ENCODE results near the gene NAA25. TPM values are rescaled to one million over a fixed set of nuclear protein-coding genes. Genes with fewer than 3 reads are reported as not detected.
"Not testable (repeated sequence)": the region's sequence is repeated elsewhere in the genome, so short reads cannot be mapped to it uniquely, and the experiment has no call there.

NAA25 gene
- total RNA-seq, 1 donor from 2014 or later, result 35.9 TPM

- TF ChIP-seq, protein P1, sequence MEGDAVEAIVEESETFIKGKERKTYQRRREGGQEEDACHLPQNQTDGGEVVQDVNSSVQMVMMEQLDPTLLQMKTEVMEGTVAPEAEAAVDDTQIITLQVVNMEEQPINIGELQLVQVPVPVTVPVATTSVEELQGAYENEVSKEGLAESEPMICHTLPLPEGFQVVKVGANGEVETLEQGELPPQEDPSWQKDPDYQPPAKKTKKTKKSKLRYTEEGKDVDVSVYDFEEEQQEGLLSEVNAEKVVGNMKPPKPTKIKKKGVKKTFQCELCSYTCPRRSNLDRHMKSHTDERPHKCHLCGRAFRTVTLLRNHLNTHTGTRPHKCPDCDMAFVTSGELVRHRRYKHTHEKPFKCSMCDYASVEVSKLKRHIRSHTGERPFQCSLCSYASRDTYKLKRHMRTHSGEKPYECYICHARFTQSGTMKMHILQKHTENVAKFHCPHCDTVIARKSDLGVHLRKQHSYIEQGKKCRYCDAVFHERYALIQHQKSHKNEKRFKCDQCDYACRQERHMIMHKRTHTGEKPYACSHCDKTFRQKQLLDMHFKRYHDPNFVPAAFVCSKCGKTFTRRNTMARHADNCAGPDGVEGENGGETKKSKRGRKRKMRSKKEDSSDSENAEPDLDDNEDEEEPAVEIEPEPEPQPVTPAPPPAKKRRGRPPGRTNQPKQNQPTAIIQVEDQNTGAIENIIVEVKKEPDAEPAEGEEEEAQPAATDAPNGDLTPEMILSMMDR (conservative IDR thresholded peaks at IDR 0.05), result no peak
- Mint-ChIP-seq H3K36me3 (ENCODE audit: low read depth) (no peaks in the 10 kb centered on the region), H3K4me1 (no peaks in the 10 kb centered on the region), H3K27ac (ENCODE audit: unreplicated experiment) (no peak overlapping the region), H3K4me3 (no peak overlapping the region), H3K27me3 (ENCODE audit: low read depth) (no peaks in the 10 kb centered on the region), H3K9me3 (no peaks in the 10 kb centered on the region)
- no peak for DNase-seq (ENCODE audit: low read depth, low spot score)
Observed at GRCh38 chr12:111995782-111996480, 112.7 kb downstream of the NAA25 start.

GRCh38 chr12:111994211-111995111 lies 114.1 kb downstream of the NAA25 start:
- H3K9me3 Mint-ChIP-seq, result not testable (repeated sequence)

GRCh38 chr12:111993292-111994150 lies 115.1 kb downstream of the NAA25 start:
- Mint-ChIP-seq H3K4me1 (no peaks in the 10 kb centered on the region), H3K36me3 (ENCODE audit: low read depth) (no peaks in the 10 kb centered on the region), H3K4me3 (no peak overlapping the region), H3K27ac (ENCODE audit: unreplicated experiment) (peak overlapping the region; percentile 64), H3K9me3 (no peaks in the 10 kb centered on the region), H3K27me3 (ENCODE audit: low read depth) (no peaks in the 10 kb centered on the region)
- TF ChIP-seq, protein P1 (conservative IDR thresholded peaks at IDR 0.05), result no peak
- no peak for DNase-seq (ENCODE audit: low read depth, low spot score)

More at GRCh38 chr12:111994211-111995111, 114.1 kb downstream of the NAA25 start:
- H3K36me3 Mint-ChIP-seq (ENCODE audit: low read depth); H3K4me3 Mint-ChIP-seq; H3K27me3 Mint-ChIP-seq (ENCODE audit: low read depth); H3K27ac Mint-ChIP-seq (ENCODE audit: unreplicated experiment); DNase-seq (ENCODE audit: low read depth, low spot score); H3K4me1 Mint-ChIP-seq: not testable (repeated sequence)

- DNase-seq (ENCODE audit: low read depth, low spot score), result no peak
- no peak overlapping the region for H3K4me3 Mint-ChIP-seq
- H3K9me3 Mint-ChIP-seq, result no peaks in the 10 kb centered on the region
- H3K27me3 Mint-ChIP-seq (ENCODE audit: low read depth), result no peaks in the 10 kb centered on the region
- H3K4me1 Mint-ChIP-seq, result no peaks in the 10 kb centered on the region
- TF ChIP-seq, protein P1 (conservative IDR thresholded peaks at IDR 0.05), result no peak
- H3K36me3 Mint-ChIP-seq (ENCODE audit: low read depth), result peaks cover 4% of the 10 kb centered on the region
- no peak overlapping the region for H3K27ac Mint-ChIP-seq (ENCODE audit: unreplicated experiment)
Observed at GRCh38 chr12:111992464-111992863, 116.1 kb downstream of the NAA25 start.

GRCh38 chr12:111991946-111992345 lies 116.6 kb downstream of the NAA25 start:
- no peak overlapping the region for H3K4me3 Mint-ChIP-seq
- DNase-seq (ENCODE audit: low read depth, low spot score), result no peak
- H3K36me3 Mint-ChIP-seq (ENCODE audit: low read depth), result peaks cover 4% of the 10 kb centered on the region
- H3K9me3 Mint-ChIP-seq, result no peaks in the 10 kb centered on the region
- TF ChIP-seq, protein P1 (conservative IDR thresholded peaks at IDR 0.05), result no peak
- no peaks in the 10 kb centered on the region for H3K27me3 Mint-ChIP-seq (ENCODE audit: low read depth)
- H3K4me1 Mint-ChIP-seq, result no peaks in the 10 kb centered on the region
- H3K27ac Mint-ChIP-seq (ENCODE audit: unreplicated experiment), result no peak overlapping the region

Data from neural crest cell (in vitro differentiated cells).